Stimulated activated CD4-positive, alpha-beta T cell treated with anti-CD3 and anti-CD28 coated beads, Interleukin-15, amount 100 ng/mL, for 1 hour (primary cell): ENCODE data around the gene FICD.
"Not testable (repeated sequence)": the region's sequence is repeated elsewhere in the genome, so short reads cannot be mapped to it uniquely, and the experiment has no call there.

Experiments
- DNase-seq, 2 donors: peaks; one replicate each; pipeline ENCODE4 v3.0.0-alpha.2; 2020; ENCODE audit warnings: low read depth in 1 of 2, low spot score in 1 of 2

Gene FICD

GRCh38 chr12:108514973-108515814, at the start of gene FICD:
Gene FICD, plus strand, starts transcription at chr12:108515277. Its CDS starts 1,696 bp downstream, at chr12:108516973.
- DNase-seq: peak; percentile 97 to 98

- no peak for DNase-seq
Observed at GRCh38 chr12:108465417-108465816, 49.7 kb upstream of the FICD start.

- no peak for DNase-seq
Observed at GRCh38 chr12:108468196-108468968, 46.7 kb upstream of the FICD start.

- DNase-seq: no peak
Observed at GRCh38 chr12:108473400-108474055, 41.5 kb upstream of the FICD start.

- DNase-seq: no peak
Observed at GRCh38 chr12:108475396-108475795, 39.7 kb upstream of the FICD start.

GRCh38 chr12:108477055-108477880, 37.8 kb upstream of the FICD start:
- no peak for DNase-seq

- no peak for DNase-seq
Observed at GRCh38 chr12:108477881-108478259, 37.2 kb upstream of the FICD start.

- DNase-seq: no peak
Observed at GRCh38 chr12:108478611-108479206, 36.4 kb upstream of the FICD start.

GRCh38 chr12:108479364-108480070, 35.6 kb upstream of the FICD start:
- DNase-seq: no peak

GRCh38 chr12:108482717-108483212, 32.3 kb upstream of the FICD start:
- no peak for DNase-seq

GRCh38 chr12:108483213-108484059, 31.6 kb upstream of the FICD start:
- DNase-seq: no peak

GRCh38 chr12:108484431-108484830, 30.6 kb upstream of the FICD start:
- DNase-seq: no peak

- no peak for DNase-seq
Observed at GRCh38 chr12:108484845-108485244, 30.2 kb upstream of the FICD start.

- DNase-seq: not testable (repeated sequence)
Observed at GRCh38 chr12:108485371-108485770, 29.7 kb upstream of the FICD start.

GRCh38 chr12:108487029-108487428, 28.0 kb upstream of the FICD start:
- DNase-seq: not testable (repeated sequence)

GRCh38 chr12:108491256-108491655, 23.8 kb upstream of the FICD start:
- no peak for DNase-seq

GRCh38 chr12:108495054-108495453, 20.0 kb upstream of the FICD start:
- no peak for DNase-seq

- DNase-seq: no peak
Observed at GRCh38 chr12:108495823-108496579, 19.1 kb upstream of the FICD start.
